Hematopoietic multipotent progenitor cell treated with erythropoietin and hydrocortisone succinate and interleukin-3 and kit ligand, for 8 days (in vitro differentiated cells): Measurements from ENCODE around the gene RAB2B.
"Not testable (repeated sequence)": the region's sequence is repeated elsewhere in the genome, so short reads cannot be mapped to it uniquely, and the experiment has no call there.

Experiments
- DNase-seq: peaks from one replicate; pipeline ENCODE4 v3.0.0-alpha.2; 2015

Gene RAB2B

DNA sequence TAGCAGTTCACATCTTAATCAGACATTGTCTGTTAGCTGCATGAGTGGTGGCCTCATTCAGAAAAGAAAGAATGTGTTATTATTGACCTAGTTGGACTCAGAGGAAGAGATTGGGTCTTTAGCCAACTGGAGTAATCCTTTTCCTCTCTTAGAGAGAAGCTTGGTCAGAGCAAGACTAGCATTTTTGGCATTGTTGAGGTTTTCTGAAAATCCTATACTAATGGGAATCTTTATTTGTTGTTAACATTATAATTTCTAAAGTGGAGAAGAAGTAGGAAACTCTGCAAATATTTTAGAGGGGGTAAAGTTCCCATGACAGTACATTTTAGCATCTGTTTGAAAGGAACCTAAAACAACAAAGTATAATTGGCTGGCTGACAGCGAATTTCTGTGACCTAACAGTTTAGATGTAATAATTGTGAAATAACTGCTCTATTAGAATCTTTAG, 9.9 kb upstream of the RAB2B start:
- DNase-seq, result no peak

DNA sequence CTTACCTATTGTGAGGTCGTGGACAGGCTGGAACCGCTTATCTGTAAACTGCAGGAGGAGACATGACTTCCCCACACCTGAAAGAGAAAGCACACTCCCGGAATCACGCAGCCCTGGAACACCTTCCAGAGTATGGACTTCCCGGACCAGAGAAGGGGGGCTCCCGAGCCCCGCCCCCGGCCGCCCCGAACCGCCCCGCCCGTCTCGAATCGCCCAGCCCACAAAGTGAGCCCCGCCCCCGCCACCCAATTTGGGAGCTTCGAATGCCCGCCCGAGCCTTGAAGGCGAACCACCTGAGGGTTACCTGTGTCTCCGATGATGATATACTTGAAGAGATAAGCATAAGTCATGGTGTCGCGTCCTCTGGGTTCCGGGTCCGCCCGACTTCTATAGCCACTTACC, 235 bp downstream of the RAB2B start:
- DNase-seq, result no peak

DNA sequence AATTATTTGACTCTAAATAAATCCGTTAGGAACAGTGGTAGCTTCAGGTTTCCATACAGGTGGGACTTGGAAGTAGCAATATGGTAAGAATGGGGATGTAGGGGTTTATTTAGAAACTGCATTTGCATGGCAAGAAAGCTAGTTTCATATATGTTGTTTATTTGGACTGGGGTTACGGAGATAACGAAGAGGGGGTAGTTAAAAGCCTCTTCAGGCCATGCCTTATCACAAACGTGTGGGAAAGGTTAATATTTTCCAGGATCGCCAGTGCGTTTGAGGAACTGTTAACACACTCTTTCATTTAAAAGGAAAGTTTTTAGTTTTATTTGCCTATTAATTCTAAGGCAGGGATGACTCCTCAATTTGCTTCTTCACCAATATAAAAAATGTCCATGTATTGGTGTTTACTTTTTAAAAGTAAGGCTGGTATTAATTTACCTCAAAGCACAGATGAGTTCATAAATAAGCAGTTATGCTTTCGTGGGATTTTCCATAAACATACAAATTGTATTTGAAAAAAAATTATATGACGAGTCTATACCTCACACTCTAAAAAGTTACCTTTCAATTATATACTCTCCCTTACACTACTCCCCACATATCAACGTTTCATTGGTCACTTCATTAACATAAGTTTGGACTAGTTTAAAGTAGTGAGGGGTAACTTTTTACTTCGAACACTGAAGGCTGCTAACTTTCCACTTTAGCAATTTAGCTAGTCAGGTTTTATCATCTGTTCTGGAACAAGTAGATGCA, 814 bp downstream of the RAB2B start:
- no peak for DNase-seq

DNA sequence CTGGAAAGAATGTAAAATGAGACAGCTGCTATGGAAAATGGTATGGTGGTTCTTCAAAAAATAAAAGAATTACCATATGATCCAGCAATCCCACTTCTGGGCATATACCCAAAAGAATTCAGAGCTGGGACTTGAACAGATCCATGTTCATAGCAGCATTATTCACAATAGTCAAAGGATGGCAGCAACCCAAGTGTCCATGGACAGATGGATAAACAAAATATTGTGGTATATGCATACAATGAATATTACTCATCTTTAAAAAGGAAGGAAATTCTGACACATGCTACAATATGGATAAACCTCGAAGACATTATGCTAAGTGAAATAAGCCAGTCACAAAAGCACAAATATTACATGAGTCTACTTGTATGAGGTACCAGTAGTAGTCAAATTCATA, 9.1 kb downstream of the RAB2B start:
- no peak for DNase-seq

DNA sequence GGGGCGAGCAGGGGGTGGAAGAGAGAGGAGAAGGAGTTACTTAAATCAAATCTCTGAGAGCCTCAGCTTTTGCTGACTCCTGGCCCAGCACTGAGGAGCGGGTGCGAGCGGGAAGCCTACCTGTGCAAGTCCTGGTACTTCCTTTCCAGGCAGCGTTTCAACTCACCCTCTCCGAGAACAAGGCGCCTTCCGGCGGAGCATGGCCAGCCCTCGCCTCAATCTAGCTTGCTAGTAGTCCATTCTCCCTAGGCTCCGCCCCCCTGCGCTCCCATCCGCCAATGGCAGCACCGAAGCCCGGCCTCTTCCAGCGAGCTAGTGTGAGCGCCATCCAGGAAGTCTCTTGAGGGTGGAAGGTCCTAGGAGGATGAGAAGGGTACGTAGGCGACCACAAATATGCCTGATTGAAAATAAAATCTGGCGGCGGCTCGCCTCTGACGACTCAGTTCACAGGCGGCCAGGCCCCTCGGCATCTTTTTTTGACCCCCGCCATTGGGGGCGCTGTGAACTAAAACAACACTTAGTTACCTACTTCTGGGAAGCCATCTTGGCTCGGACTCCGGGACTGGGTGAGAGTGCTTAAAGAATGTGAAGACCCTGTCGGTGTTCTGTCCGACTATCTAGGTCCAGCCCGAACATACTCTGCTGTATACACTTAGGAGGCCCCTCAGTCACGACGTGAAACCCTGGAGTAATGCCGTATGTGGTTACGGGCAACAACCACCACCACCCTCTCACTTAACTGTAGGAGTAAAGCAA, 20.7 kb downstream of the RAB2B start, which contains the start of gene CHD8:
CHD8 (minus strand) TSS at position 212 of the 756 bp plus-strand sequence. CDS start 24,480 bp downstream, outside the sequence.
- peak; percentile 100 for DNase-seq

DNA sequence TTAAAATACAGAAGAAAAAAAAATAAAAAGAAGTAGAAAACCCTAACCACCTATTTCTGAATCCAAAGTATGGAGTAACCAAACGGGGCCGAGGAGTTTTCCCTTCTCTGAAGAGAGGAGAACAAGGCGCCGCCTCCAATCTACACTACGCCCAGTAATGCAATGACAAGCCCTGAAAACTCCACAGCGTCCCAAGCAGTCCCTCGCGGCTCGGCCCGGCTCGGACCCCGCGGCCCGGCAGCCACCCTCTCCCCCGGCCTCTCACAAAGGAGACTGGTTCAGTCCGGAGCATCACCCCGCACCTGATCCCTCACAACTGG, 21.2 kb downstream of the RAB2B start:
- DNase-seq, result no peak

DNA sequence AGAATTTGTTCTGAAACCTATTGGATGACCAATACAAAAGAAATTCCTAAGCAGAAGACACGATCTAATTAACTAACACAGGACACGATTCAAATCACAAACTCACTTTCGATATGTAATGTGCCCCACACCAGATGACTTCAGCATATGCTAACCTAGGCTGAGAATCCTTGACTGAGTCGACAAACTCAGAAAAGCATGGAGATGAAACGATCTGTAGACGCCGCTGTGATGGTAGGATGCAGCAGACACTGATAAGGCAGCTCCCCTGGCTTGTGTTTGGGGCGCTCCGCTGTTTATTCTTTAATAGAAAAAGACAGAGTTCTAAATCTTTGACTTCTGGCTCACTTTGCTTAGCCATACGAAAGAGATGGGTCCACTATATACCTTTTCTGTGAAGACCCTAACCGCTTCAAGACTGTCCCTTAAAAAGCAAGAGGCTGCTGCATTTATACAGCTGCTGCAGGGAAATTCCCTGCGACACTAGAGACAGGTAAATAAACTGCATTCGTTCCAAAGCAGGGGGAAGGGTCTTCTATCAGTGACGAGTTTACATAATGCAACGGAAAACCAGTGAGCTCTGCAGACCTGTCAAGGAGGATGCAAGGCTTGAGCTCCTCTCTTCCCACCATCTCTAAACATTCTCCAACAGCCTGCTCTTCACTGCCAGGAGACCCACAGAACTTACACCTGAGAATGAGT, 21.8 kb downstream of the RAB2B start:
- DNase-seq, result peak; percentile 21

DNA sequence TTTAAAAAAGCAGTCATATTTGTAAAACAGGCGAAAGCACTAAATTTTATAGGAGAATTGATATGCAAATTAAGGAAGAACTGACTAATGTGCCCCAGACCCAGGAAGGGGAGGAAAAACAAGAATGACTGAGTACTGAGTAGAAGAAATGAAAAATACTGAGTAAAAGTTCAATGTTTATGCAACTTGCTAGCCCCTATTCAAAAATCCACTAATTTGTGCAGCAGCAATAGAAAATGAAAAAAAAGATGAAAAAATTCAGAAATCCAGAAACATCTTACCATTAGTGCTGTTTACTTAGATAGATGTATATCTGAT, 26.9 kb downstream of the RAB2B start:
- no peak for DNase-seq

DNA sequence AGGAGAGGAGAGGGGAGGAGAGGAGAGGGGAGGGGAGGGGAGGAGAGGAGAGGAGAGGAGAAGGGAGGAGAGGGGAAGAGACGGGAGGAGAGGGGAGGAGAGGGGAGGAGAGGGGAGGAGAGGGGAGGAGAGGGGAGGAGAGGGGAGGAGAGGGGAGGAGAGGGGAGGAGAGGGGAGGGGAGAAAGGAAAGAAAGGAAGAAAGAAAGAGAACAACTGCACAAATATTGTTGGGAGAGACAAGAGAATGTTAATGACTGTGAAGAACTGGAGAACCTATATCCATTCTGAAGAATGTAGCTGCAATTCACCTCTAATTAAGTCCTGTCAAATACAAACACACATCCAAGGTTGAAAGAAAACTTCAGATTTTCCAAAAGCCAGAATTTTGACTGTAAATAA, 34.1 kb downstream of the RAB2B start:
- not testable (repeated sequence) for DNase-seq

DNA sequence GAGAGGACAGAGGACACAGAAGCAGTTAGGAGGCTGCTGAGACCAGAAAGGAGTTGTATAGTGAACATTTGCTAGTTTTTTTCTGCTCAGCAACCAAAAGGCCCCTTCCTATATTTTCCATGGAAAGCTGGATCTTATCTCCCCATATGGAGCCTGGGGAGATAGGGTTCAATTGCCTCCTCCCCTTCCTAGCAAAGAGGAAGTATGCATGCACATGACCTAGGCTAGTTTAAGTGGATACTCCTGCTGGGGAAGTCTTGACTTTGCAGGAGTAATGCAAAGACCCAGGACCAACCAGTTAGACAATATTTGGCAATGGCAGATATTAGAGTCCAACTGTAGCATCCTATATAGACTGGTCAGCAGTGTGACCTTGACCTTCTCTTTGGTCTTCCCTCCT, 35.9 kb downstream of the RAB2B start:
- DNase-seq, result peak; percentile 40

DNA sequence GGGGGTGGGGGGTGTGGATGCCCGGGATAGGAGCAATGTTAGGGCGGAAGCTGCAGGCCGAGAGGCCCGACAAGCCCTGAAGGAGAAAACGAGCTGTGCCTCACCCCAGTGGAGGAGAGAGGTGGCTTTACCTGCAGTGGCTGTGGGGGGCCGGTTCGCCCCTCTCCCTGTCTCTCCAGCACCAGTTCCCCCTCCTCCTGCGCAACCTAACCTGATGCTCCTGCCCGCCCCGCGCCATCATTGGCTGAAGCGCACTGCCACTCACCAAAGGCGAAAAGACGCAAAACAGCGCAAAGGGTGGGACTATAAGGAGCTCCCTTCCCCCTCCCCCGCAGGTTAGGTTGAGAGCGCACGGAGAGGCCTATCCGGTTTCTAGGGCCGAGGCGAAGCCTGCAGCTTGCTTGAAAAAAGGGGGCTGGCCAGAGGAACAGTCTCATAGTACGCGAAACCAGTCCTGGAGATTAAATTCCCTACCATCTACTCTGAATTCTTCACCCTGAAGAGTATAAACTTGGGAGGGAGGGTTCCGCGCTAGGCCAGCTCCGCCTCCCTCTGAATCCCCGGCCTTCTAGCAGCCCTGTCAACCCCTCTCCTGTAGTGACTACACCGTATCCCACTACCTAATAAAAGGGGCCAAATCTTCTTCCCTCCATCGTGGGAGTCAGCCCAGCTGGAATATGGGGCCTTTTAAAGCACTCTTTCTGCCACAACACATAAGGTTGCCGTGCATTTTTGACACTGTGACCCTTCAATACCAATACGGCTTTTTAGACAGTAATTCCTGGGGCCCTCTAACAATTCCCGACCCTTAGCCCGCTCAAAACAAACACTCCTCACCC, 39.5 kb downstream of the RAB2B start:
- peak; percentile 99 for DNase-seq

DNA sequence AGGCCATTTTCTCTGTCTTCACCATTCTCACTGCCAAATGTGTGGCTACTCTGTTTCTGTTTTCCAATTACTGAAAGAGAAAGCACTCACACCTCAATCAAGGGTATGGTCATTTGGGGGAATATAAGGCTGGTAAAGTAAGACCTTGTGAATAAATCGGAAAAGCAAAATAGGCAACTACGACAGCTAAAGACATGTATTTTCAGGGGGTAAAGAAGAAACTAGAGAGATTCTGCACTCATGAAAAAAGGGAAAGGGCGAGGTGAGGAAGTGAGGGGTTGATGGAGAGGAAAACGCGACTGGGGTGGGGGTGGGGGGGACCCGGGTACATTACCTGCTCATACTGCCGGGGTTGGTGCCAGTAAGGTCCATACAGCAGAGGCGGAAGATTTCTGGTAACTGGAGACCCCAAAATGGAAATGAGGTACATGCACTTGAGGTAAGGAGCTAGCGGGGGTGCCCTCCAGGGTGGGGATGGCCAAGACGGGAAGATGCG, 40.1 kb downstream of the RAB2B start:
- DNase-seq, result no peak

DNA sequence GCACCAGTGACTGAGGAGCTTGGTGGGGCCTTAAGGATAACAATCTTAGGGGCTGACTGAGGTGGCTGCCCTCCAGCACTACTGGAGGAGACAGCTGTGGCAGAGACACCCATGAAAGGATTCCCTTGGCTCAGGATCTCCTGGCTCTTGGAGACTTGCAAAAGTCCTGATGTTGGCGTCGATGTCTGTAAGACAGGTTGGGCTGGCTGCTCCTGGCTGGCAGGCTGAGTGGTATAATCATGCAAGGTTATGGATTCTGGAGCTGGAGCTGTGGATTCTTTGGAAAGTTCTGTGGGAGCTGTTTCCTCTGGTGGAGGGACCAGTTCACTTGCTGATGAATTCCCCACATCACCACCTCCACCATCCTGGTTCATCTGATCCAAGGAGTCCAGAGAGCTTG, 45.6 kb downstream of the RAB2B start:
- DNase-seq, result no peak

DNA sequence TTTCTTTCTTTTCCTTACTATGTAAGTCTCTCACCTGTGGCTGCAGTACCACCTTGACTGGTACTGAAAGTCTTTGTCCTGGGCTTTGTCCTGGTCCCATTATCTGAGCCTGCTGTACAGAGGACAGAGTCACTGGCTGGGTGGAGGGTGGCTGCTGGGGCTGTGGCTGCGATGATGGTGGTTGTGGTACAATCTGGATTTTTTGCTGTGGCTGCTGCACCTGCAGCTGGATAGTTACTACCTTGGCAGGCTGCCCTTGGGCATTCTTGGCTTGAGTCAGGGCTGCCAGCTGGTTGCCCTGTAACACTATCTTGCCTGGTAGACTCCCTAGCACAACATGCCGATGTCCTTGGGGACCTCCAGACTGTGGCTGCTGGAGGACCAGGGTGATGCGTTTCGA, 47.8 kb downstream of the RAB2B start:
- no peak for DNase-seq

DNA sequence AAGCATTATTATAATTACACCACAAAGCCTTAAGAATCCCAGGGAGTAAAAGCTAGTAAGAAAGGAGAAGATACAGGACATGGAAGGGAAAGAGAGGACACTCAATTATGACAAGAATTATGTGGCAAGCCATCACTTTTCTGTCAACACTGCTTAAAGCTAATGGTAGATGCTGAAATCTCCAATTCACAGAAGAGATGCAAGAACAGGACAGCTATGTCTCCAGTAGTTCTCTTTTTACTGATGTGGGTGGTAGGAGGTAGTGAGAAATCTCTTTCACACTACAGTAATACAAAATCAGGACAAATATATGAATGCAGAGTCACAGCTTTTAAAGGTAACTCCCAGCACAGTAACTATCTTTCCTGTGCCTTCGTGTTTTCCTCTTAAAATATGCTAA, 50.1 kb downstream of the RAB2B start:
- DNase-seq, result no peak

DNA sequence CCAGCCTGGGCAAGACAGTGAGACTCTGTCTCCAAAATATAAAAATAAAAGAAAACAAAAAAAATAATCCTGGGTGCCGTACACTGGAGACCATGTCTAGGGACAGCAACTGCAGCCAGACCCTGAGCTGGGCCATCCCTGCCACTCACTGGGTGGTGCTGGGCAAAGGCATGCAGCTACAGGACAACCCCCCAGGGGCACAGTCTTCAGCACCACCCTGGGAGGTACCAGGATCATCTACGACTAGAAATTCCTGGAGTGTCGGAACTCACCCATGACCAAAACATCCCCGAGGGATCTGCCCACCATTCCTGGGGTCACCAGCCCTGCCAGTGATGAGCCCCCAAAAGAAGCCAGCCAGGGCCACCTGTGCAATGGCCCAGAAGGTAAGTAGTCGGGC, 57.2 kb downstream of the RAB2B start:
- DNase-seq, result no peak

DNA sequence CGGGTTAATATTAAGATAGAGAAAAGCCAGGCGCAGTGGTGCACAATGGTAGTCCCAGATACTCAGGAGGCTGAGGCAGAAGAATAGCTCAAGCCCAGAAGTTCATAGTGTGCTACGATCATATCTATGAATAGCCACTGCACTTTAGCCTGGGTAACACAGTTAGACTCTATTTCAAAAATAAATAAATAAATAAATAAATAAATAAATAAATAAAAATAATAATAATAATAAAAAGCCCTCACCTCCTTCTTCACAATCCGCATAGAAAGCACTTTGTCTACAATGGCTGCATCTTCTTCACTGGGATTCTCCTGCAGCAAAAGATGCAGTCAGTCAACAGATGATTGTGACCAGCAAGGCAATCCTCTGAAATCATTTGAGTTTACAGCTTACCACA, 61.4 kb downstream of the RAB2B start:
- DNase-seq, result no peak

DNA sequence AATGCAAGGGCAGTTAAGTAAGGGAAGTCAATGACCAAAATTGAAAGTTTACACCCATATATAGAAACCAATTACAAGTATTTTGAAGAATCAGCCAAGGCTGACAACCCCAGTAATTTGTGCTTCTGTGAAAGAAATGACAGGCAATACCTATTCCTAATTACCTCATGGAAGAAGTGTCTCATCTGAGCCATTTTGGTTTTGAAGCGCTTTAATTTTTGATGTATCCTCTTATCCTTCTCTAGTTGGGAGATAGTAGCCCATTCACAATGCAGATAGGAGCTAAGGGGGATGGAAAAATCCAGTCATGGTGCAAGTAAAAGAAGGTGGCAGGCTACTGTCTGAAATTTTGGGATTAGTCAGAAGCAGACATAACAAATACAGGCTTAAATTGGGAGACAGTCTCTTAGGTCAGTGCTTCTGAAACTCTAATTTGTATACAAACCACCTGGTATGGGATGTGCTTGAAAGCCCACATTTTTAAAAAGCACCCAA, 62.6 kb downstream of the RAB2B start:
- no peak for DNase-seq
